Measurements from ENCODE around the gene AR.

- TF ChIP-seq EZH2 (IDR thresholded peaks at IDR 0.05; ENCODE audit: low read length) (no peak), CTCF (optimal IDR thresholded peaks at IDR 0.05 in 1 of 3, IDR thresholded peaks at IDR 0.05 in 1 of 3, conservative IDR thresholded peaks at IDR 0.05 in 1 of 3; ENCODE audit: extremely low read depth in 1 of 3, insufficient read depth in 2 of 3, low read length in 3 of 3) (no peak)
Observed at GRCh38 chrX:67732864-67733263, 189.0 kb downstream of the AR start.
